ENCODE results near the gene SFSWAP. TPM values are rescaled to one million over a fixed set of nuclear protein-coding genes. Genes with fewer than 3 reads are reported as not detected.

Gene SFSWAP
- polyA plus RNA-seq, 1 donor from 2014 or later = 56.6 TPM

DNA sequence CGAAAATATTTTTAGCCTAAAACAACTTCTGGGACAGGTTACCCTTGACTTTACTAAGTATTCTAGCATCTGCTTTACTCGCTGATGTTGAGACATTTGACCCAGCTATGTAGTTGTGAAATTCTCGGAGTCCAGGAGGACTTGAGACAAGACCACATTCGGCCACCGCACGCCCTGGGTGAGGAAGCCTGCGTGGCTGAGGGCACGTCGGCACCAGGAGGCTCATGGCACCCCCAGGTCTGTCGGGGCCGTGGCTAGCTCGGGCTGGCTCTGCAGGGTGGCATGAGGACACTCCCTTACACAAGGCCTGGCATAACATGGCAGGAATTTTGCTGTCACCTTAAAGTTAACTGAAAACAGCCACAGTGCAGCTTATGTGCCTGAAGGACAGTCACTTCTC, 59.2 kb downstream of the SFSWAP start:
- Histone ChIP-seq H3K9ac (ENCODE audit: low read length) (no peak overlapping the region), H3F3A (ENCODE audit: insufficient read depth, low read length, poor library complexity, severe bottlenecking) (no peaks in the 10 kb centered on the region), H2AFZ (ENCODE audit: low read depth, low read length) (no peak overlapping the region), H3K79me2 (replicated peaks; ENCODE audit: insufficient read depth, low read length) (no peaks in the 10 kb centered on the region), H3K27ac (ENCODE audit: low read length) (no peak overlapping the region), H3K36me3 (ENCODE audit: insufficient read depth, low read length) (peaks cover 12% of the 10 kb centered on the region), H3K4me3 (ENCODE audit: low read length) (no peak overlapping the region), H3K9me3 (ENCODE audit: low read length) (no peaks in the 10 kb centered on the region), H4K20me1 (ENCODE audit: insufficient read depth) (no peaks in the 10 kb centered on the region), H3K4me2 (ENCODE audit: low read length) (no peak overlapping the region), H3K9me2 (ENCODE audit: insufficient read depth, low read length) (no peaks in the 10 kb centered on the region), H3K27me3 (ENCODE audit: insufficient read depth, low read depth, low read length) (no peaks in the 10 kb centered on the region)
- TF ChIP-seq, protein P1, sequence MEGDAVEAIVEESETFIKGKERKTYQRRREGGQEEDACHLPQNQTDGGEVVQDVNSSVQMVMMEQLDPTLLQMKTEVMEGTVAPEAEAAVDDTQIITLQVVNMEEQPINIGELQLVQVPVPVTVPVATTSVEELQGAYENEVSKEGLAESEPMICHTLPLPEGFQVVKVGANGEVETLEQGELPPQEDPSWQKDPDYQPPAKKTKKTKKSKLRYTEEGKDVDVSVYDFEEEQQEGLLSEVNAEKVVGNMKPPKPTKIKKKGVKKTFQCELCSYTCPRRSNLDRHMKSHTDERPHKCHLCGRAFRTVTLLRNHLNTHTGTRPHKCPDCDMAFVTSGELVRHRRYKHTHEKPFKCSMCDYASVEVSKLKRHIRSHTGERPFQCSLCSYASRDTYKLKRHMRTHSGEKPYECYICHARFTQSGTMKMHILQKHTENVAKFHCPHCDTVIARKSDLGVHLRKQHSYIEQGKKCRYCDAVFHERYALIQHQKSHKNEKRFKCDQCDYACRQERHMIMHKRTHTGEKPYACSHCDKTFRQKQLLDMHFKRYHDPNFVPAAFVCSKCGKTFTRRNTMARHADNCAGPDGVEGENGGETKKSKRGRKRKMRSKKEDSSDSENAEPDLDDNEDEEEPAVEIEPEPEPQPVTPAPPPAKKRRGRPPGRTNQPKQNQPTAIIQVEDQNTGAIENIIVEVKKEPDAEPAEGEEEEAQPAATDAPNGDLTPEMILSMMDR (IDR thresholded peaks at IDR 0.05; ENCODE audit: poor library complexity, severe bottlenecking) = no peak
- TF ChIP-seq TAF1 (IDR thresholded peaks at IDR 0.05; ENCODE audit: low read depth) (no peak), EZH2 (IDR thresholded peaks at IDR 0.05; ENCODE audit: borderline replicate concordance, insufficient read depth, low read length, poor library complexity, severe bottlenecking) (no peak), RAD21 (conservative IDR thresholded peaks at IDR 0.05) (no peak), EP300 (conservative IDR thresholded peaks at IDR 0.05; ENCODE audit: poor library complexity, severe bottlenecking) (no peak), POLR2AphosphoS5 (IDR thresholded peaks at IDR 0.05) (no peak), MXI1 (conservative IDR thresholded peaks at IDR 0.05; ENCODE audit: poor library complexity, severe bottlenecking) (no peak), SMC3 (conservative IDR thresholded peaks at IDR 0.05; ENCODE audit: poor library complexity) (no peak)
- TF ChIP-seq, protein P2, sequence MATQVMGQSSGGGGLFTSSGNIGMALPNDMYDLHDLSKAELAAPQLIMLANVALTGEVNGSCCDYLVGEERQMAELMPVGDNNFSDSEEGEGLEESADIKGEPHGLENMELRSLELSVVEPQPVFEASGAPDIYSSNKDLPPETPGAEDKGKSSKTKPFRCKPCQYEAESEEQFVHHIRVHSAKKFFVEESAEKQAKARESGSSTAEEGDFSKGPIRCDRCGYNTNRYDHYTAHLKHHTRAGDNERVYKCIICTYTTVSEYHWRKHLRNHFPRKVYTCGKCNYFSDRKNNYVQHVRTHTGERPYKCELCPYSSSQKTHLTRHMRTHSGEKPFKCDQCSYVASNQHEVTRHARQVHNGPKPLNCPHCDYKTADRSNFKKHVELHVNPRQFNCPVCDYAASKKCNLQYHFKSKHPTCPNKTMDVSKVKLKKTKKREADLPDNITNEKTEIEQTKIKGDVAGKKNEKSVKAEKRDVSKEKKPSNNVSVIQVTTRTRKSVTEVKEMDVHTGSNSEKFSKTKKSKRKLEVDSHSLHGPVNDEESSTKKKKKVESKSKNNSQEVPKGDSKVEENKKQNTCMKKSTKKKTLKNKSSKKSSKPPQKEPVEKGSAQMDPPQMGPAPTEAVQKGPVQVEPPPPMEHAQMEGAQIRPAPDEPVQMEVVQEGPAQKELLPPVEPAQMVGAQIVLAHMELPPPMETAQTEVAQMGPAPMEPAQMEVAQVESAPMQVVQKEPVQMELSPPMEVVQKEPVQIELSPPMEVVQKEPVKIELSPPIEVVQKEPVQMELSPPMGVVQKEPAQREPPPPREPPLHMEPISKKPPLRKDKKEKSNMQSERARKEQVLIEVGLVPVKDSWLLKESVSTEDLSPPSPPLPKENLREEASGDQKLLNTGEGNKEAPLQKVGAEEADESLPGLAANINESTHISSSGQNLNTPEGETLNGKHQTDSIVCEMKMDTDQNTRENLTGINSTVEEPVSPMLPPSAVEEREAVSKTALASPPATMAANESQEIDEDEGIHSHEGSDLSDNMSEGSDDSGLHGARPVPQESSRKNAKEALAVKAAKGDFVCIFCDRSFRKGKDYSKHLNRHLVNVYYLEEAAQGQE (IDR thresholded peaks at IDR 0.05; ENCODE audit: borderline replicate concordance) = no peak

DNA sequence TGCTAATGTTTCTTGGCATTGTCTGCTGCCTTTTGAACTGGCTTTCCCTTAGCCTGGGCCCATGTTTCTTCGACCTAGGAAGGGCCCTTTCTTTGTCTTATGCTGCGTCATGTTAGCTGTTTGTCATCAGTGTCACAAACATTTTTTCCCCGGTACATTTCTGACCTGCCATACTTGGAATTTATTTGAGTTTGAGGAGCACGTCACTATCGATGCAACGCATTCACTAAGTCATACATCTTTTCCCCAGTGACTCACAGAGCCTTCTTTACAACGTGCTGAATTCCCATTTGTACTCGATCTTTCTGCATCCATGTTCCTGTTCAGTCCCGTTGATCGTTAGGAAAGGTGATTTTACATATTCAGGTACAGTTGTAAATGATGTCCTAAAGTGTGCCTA, 61.1 kb downstream of the SFSWAP start:
- no peaks in the 10 kb centered on the region for H3K27me3 ChIP-seq (ENCODE audit: insufficient read depth, low read depth, low read length)
- H3K36me3 ChIP-seq (ENCODE audit: insufficient read depth, low read length) = peaks cover 12% of the 10 kb centered on the region
- H4K20me1 ChIP-seq (ENCODE audit: insufficient read depth) = no peaks in the 10 kb centered on the region
- no peaks in the 10 kb centered on the region for H3F3A ChIP-seq (ENCODE audit: insufficient read depth, low read length, poor library complexity, severe bottlenecking)
- TF ChIP-seq EP300 (conservative IDR thresholded peaks at IDR 0.05; ENCODE audit: poor library complexity, severe bottlenecking) (no peak), MXI1 (conservative IDR thresholded peaks at IDR 0.05; ENCODE audit: poor library complexity, severe bottlenecking) (no peak), EZH2 (IDR thresholded peaks at IDR 0.05; ENCODE audit: borderline replicate concordance, insufficient read depth, low read length, poor library complexity, severe bottlenecking) (no peak), POLR2AphosphoS5 (IDR thresholded peaks at IDR 0.05) (no peak)
- no peaks in the 10 kb centered on the region for H3K9me2 ChIP-seq (ENCODE audit: insufficient read depth, low read length)
- H3K79me2 ChIP-seq (replicated peaks; ENCODE audit: insufficient read depth, low read length) = no peaks in the 10 kb centered on the region
- no peaks in the 10 kb centered on the region for H3K9me3 ChIP-seq (ENCODE audit: low read length)
- H2AFZ ChIP-seq (ENCODE audit: low read depth, low read length) = no peak overlapping the region
- H3K9ac ChIP-seq (ENCODE audit: low read length) = no peak overlapping the region
- no peak overlapping the region for H3K4me3 ChIP-seq (ENCODE audit: low read length)
- no peak overlapping the region for H3K4me2 ChIP-seq (ENCODE audit: low read length)
- H3K27ac ChIP-seq (ENCODE audit: low read length) = no peak overlapping the region

All from neural cell (in vitro differentiated cells).